ENCODE results near the gene HOXA11. TPM values are rescaled to one million over a fixed set of nuclear protein-coding genes. Genes with fewer than 3 reads are reported as not detected.

HOXA11 gene
- total and polyA plus RNA-seq, 4 donors, result 0.13 to 0.81 TPM; not detected in 2

GRCh38 chr7:27184337-27185012 lies 557 bp downstream of the HOXA11 start:
- Histone ChIP-seq H3K4me1 (ENCODE audit: control insufficient read depth in 1 of 2, insufficient read depth in 2 of 2, low read length in 2 of 2) (no peaks in the 10 kb centered on the region), H3K27me3 (ENCODE audit: control insufficient read depth in 1 of 2, insufficient read depth in 2 of 2, low read length in 1 of 2) (no peaks in the 10 kb centered on the region), H3K9me3 (ENCODE audit: control insufficient read depth, low read length) (no peaks in the 10 kb centered on the region), H3K27ac (ENCODE audit: low read depth in 1 of 2, low read length in 2 of 2) (no peak overlapping the region), H3K36me3 (ENCODE audit: control insufficient read depth in 1 of 2, insufficient read depth in 2 of 2, low read length in 1 of 2) (no peaks in the 10 kb centered on the region), H3K4me3 (ENCODE audit: low read length in 2 of 2) (no peak overlapping the region)
- DNase-seq (peak; percentile 58 to 80), ATAC-seq (ENCODE audit: low FRiP score) (no peak)
- 2 to 3% methylated on average over 51 to 72 of the region's 72 CpGs for WGBS, 2 donors
- intact Hi-C loops (cut with DNase I), result no loop called here

- no peaks in the 10 kb centered on the region for H3K27me3 ChIP-seq (ENCODE audit: control insufficient read depth in 1 of 2, insufficient read depth in 2 of 2, low read length in 1 of 2)
Observed at GRCh38 chr7:27183682-27184336, 1.2 kb downstream of the HOXA11 start.

GRCh38 chr7:27182861-27183681 lies 2.0 kb downstream of the HOXA11 start:
- Histone ChIP-seq H3K4me3 (ENCODE audit: low read length in 2 of 2) (no peak overlapping the region), H3K4me1 (ENCODE audit: control insufficient read depth in 1 of 2, insufficient read depth in 2 of 2, low read length in 2 of 2) (no peaks in the 10 kb centered on the region), H3K36me3 (ENCODE audit: control insufficient read depth in 1 of 2, insufficient read depth in 2 of 2, low read length in 1 of 2) (no peaks in the 10 kb centered on the region), H3K27ac (ENCODE audit: low read depth in 1 of 2, low read length in 2 of 2) (no peak overlapping the region), H3K9me3 (ENCODE audit: control insufficient read depth, low read length) (no peaks in the 10 kb centered on the region), H3K27me3 (ENCODE audit: control insufficient read depth in 1 of 2, insufficient read depth in 2 of 2, low read length in 1 of 2) (no peaks in the 10 kb centered on the region)
- intact Hi-C loops (cut with DNase I), result no loop called here
- ATAC-seq (ENCODE audit: low FRiP score) (no peak), DNase-seq (peak in 1 of 2 donors; percentile 73)
- WGBS, 2 donors, result 19 to 20% methylated on average over 39 of the region's 39 CpGs

More at GRCh38 chr7:27183682-27184336, 1.2 kb downstream of the HOXA11 start:
- Histone ChIP-seq H3K4me1 (ENCODE audit: control insufficient read depth in 1 of 2, insufficient read depth in 2 of 2, low read length in 2 of 2) (no peaks in the 10 kb centered on the region), H3K4me3 (ENCODE audit: low read length in 2 of 2) (no peak overlapping the region), H3K9me3 (ENCODE audit: control insufficient read depth, low read length) (no peaks in the 10 kb centered on the region), H3K27ac (ENCODE audit: low read depth in 1 of 2, low read length in 2 of 2) (no peak overlapping the region), H3K36me3 (ENCODE audit: control insufficient read depth in 1 of 2, insufficient read depth in 2 of 2, low read length in 1 of 2) (no peaks in the 10 kb centered on the region)
- ATAC-seq (ENCODE audit: low FRiP score) (no peak), DNase-seq (no peak)
- WGBS, 2 donors, result 11% methylated on average over 30 of the region's 30 CpGs
- intact Hi-C loops (cut with DNase I), result no loop called here

- intact Hi-C loops (cut with DNase I), result no loop called here
- ATAC-seq (ENCODE audit: low FRiP score) (no peak), DNase-seq (peak; percentile 44 to 45)
- Histone ChIP-seq H3K27me3 (ENCODE audit: control insufficient read depth in 1 of 2, insufficient read depth in 2 of 2, low read length in 1 of 2) (no peaks in the 10 kb centered on the region), H3K27ac (ENCODE audit: low read depth in 1 of 2, low read length in 2 of 2) (no peak overlapping the region), H3K4me3 (ENCODE audit: low read length in 2 of 2) (no peak overlapping the region), H3K9me3 (ENCODE audit: control insufficient read depth, low read length) (no peaks in the 10 kb centered on the region), H3K4me1 (ENCODE audit: control insufficient read depth in 1 of 2, insufficient read depth in 2 of 2, low read length in 2 of 2) (no peaks in the 10 kb centered on the region), H3K36me3 (ENCODE audit: control insufficient read depth in 1 of 2, insufficient read depth in 2 of 2, low read length in 1 of 2) (no peaks in the 10 kb centered on the region)
- 46 to 48% methylated on average over 4 of the region's 4 CpGs for WGBS, 2 donors
Observed at GRCh38 chr7:27182285-27182841, 2.7 kb downstream of the HOXA11 start.

- intact Hi-C loops (cut with DNase I), result no loop called here
- WGBS, 2 donors, result 82% methylated on average over 4 of the region's 4 CpGs
- Histone ChIP-seq H3K4me3 (ENCODE audit: low read length in 2 of 2) (no peak overlapping the region), H3K9me3 (ENCODE audit: control insufficient read depth, low read length) (no peaks in the 10 kb centered on the region), H3K27ac (ENCODE audit: low read depth in 1 of 2, low read length in 2 of 2) (no peak overlapping the region), H3K27me3 (ENCODE audit: control insufficient read depth in 1 of 2, insufficient read depth in 2 of 2, low read length in 1 of 2) (no peaks in the 10 kb centered on the region), H3K4me1 (ENCODE audit: control insufficient read depth in 1 of 2, insufficient read depth in 2 of 2, low read length in 2 of 2) (no peaks in the 10 kb centered on the region), H3K36me3 (ENCODE audit: control insufficient read depth in 1 of 2, insufficient read depth in 2 of 2, low read length in 1 of 2) (no peaks in the 10 kb centered on the region)
- ATAC-seq (ENCODE audit: low FRiP score) (no peak), DNase-seq (peak in 1 of 2 donors; percentile 44)
Observed at GRCh38 chr7:27181795-27182275, 3.2 kb downstream of the HOXA11 start.

GRCh38 chr7:27180431-27181420 lies 4.3 kb downstream of the HOXA11 start:
- DNase-seq (peak in 1 of 2 donors; percentile 62), ATAC-seq (ENCODE audit: low FRiP score) (no peak)
- H3K4me1 ChIP-seq (ENCODE audit: control insufficient read depth in 1 of 2, insufficient read depth in 2 of 2, low read length in 2 of 2), result no peaks in the 10 kb centered on the region
- H3K9me3 ChIP-seq (ENCODE audit: control insufficient read depth, low read length), result no peaks in the 10 kb centered on the region
- H3K27ac ChIP-seq (ENCODE audit: low read depth in 1 of 2, low read length in 2 of 2), result no peak overlapping the region
- H3K4me3 ChIP-seq (ENCODE audit: low read length in 2 of 2), result no peak overlapping the region
- intact Hi-C loops (cut with DNase I), result no loop called here
- no peaks in the 10 kb centered on the region for H3K27me3 ChIP-seq (ENCODE audit: control insufficient read depth in 1 of 2, insufficient read depth in 2 of 2, low read length in 1 of 2)
- H3K36me3 ChIP-seq (ENCODE audit: control insufficient read depth in 1 of 2, insufficient read depth in 2 of 2, low read length in 1 of 2), result no peaks in the 10 kb centered on the region
- 92 to 97% methylated on average over 12 of the region's 12 CpGs for WGBS, 2 donors

GRCh38 chr7:27179503-27180430 lies 5.3 kb downstream of the HOXA11 start:
- Histone ChIP-seq H3K27ac (ENCODE audit: low read depth in 1 of 2, low read length in 2 of 2) (no peak overlapping the region), H3K36me3 (ENCODE audit: control insufficient read depth in 1 of 2, insufficient read depth in 2 of 2, low read length in 1 of 2) (no peaks in the 10 kb centered on the region), H3K27me3 (ENCODE audit: control insufficient read depth in 1 of 2, insufficient read depth in 2 of 2, low read length in 1 of 2) (no peaks in the 10 kb centered on the region), H3K9me3 (ENCODE audit: control insufficient read depth, low read length) (no peaks in the 10 kb centered on the region), H3K4me1 (ENCODE audit: control insufficient read depth in 1 of 2, insufficient read depth in 2 of 2, low read length in 2 of 2) (no peaks in the 10 kb centered on the region), H3K4me3 (ENCODE audit: low read length in 2 of 2) (no peak overlapping the region)
- peak; percentile 81 for ATAC-seq (ENCODE audit: low FRiP score)
- WGBS, 2 donors, result 17% methylated on average over 54 to 56 of the region's 56 CpGs
- peak; percentile 72 to 94 for DNase-seq
- intact Hi-C loops (cut with DNase I), result no loop called here

Measured in aorta (tissue), 5 donors.